Measurements from ENCODE around the gene EHBP1L1. TPM values are rescaled to one million over a fixed set of nuclear protein-coding genes. Genes with fewer than 3 reads are reported as not detected.

The EHBP1L1 gene
- total RNA-seq, 1 donor from 2014 or later = 10.1 TPM

GRCh38 chr11:65595543-65596281, 19.9 kb downstream of the EHBP1L1 start, which contains the start of gene KCNK7:
TSS of gene KCNK7 (minus strand) at chr11:65595800. CDS start at chr11:65595772, 28 bp downstream.
- Mint-ChIP-seq H3K36me3 (ENCODE audit: low read depth, unreplicated experiment) (peaks cover 4% of the 10 kb centered on the region), H3K4me3 (ENCODE audit: unreplicated experiment) (no peak within 1 kb of the TSS), H3K9me3 (ENCODE audit: unreplicated experiment) (no peaks in the 10 kb centered on the region), H3K27me3 (ENCODE audit: low read depth, unreplicated experiment) (peaks cover 4% of the 10 kb centered on the region), H3K27ac (ENCODE audit: unreplicated experiment) (no peak within 1 kb of the TSS), H3K4me1 (ENCODE audit: low read depth, unreplicated experiment) (no peaks in the 10 kb centered on the region)
- H3K36me3 ChIP-seq (ENCODE audit: insufficient read depth, low read length) = peaks cover 2% of the 10 kb centered on the region
- H3K79me2 ChIP-seq (ENCODE audit: insufficient read depth, low read length) = no peaks in the 10 kb centered on the region
- H3K27me3 ChIP-seq (ENCODE audit: insufficient read depth, low read length) = no peaks in the 10 kb centered on the region
- H3K4me2 ChIP-seq (ENCODE audit: low read length) = no peak within 1 kb of the TSS
- FAIRE-seq = no peak
- peaks cover 4% of the 10 kb centered on the region for H3K4me1 ChIP-seq (ENCODE audit: insufficient read depth, low read length)
- no peak within 1 kb of the TSS for H3K4me3 ChIP-seq (ENCODE audit: insufficient read depth, low read depth, low read length)
- no peaks in the 10 kb centered on the region for H3K9me3 ChIP-seq (ENCODE audit: insufficient read depth, low read depth, low read length)
- no peak for TF ChIP-seq CTCF (IDR thresholded peaks at IDR 0.05; ENCODE audit: insufficient read depth, low read depth, low read length)
- no peak for TF ChIP-seq EZH2 (IDR thresholded peaks at IDR 0.05; ENCODE audit: insufficient read depth, low read length)
- H4K20me1 ChIP-seq (ENCODE audit: insufficient read depth, low read length) = peaks cover 6% of the 10 kb centered on the region
- no peak within 1 kb of the TSS for H3K9ac ChIP-seq (ENCODE audit: low read length)
- no peak for DNase-seq (ENCODE audit: low read depth)
- no peak within 1 kb of the TSS for H2AFZ ChIP-seq (ENCODE audit: low read depth, low read length)
- H3K27ac ChIP-seq (ENCODE audit: low read depth, low read length) = no peak within 1 kb of the TSS

GRCh38 chr11:65596520-65596919, 20.7 kb downstream of the EHBP1L1 start:
- H3K9me3 ChIP-seq (ENCODE audit: insufficient read depth, low read depth, low read length) = no peaks in the 10 kb centered on the region
- no peak overlapping the region for H3K4me2 ChIP-seq (ENCODE audit: low read length)
- no peak overlapping the region for H3K27ac Mint-ChIP-seq (ENCODE audit: unreplicated experiment)
- no peak overlapping the region for H3K27ac ChIP-seq (ENCODE audit: low read depth, low read length)
- no peaks in the 10 kb centered on the region for H3K4me1 Mint-ChIP-seq (ENCODE audit: low read depth, unreplicated experiment)
- H3K4me3 ChIP-seq (ENCODE audit: insufficient read depth, low read depth, low read length) = no peak overlapping the region
- H3K9me3 Mint-ChIP-seq (ENCODE audit: unreplicated experiment) = no peaks in the 10 kb centered on the region
- no peaks in the 10 kb centered on the region for H3K27me3 ChIP-seq (ENCODE audit: insufficient read depth, low read length)
- DNase-seq (ENCODE audit: low read depth) = no peak
- peaks cover 2% of the 10 kb centered on the region for H3K36me3 ChIP-seq (ENCODE audit: insufficient read depth, low read length)
- H3K79me2 ChIP-seq (ENCODE audit: insufficient read depth, low read length) = no peaks in the 10 kb centered on the region
- peaks cover 7% of the 10 kb centered on the region for H4K20me1 ChIP-seq (ENCODE audit: insufficient read depth, low read length)
- H3K36me3 Mint-ChIP-seq (ENCODE audit: low read depth, unreplicated experiment) = peaks cover 10% of the 10 kb centered on the region
- no peak for FAIRE-seq
- no peak overlapping the region for H3K4me3 Mint-ChIP-seq (ENCODE audit: unreplicated experiment)
- no peak overlapping the region for H2AFZ ChIP-seq (ENCODE audit: low read depth, low read length)
- TF ChIP-seq CTCF (IDR thresholded peaks at IDR 0.05; ENCODE audit: insufficient read depth, low read depth, low read length) (no peak), EZH2 (IDR thresholded peaks at IDR 0.05; ENCODE audit: insufficient read depth, low read length) (no peak)
- H3K4me1 ChIP-seq (ENCODE audit: insufficient read depth, low read length) = peaks cover 4% of the 10 kb centered on the region
- no peak overlapping the region for H3K9ac ChIP-seq (ENCODE audit: low read length)
- peaks cover 3% of the 10 kb centered on the region for H3K27me3 Mint-ChIP-seq (ENCODE audit: low read depth, unreplicated experiment)

GRCh38 chr11:65598258-65598699, 22.4 kb downstream of the EHBP1L1 start:
- no peak for FAIRE-seq

More at GRCh38 chr11:65598258-65598699, 22.4 kb downstream of the EHBP1L1 start:
- H4K20me1 ChIP-seq (ENCODE audit: insufficient read depth, low read length) = peaks cover 6% of the 10 kb centered on the region
- TF ChIP-seq EZH2 (IDR thresholded peaks at IDR 0.05; ENCODE audit: insufficient read depth, low read length) = no peak
- no peak for TF ChIP-seq CTCF (IDR thresholded peaks at IDR 0.05; ENCODE audit: insufficient read depth, low read depth, low read length)
- no peak overlapping the region for H2AFZ ChIP-seq (ENCODE audit: low read depth, low read length)
- no peaks in the 10 kb centered on the region for H3K9me3 Mint-ChIP-seq (ENCODE audit: unreplicated experiment)
- no peaks in the 10 kb centered on the region for H3K4me1 ChIP-seq (ENCODE audit: insufficient read depth, low read length)
- no peaks in the 10 kb centered on the region for H3K9me3 ChIP-seq (ENCODE audit: insufficient read depth, low read depth, low read length)
- H3K27ac ChIP-seq (ENCODE audit: low read depth, low read length) = no peak overlapping the region
- peaks cover 2% of the 10 kb centered on the region for H3K36me3 ChIP-seq (ENCODE audit: insufficient read depth, low read length)
- no peak overlapping the region for H3K27ac Mint-ChIP-seq (ENCODE audit: unreplicated experiment)
- no peaks in the 10 kb centered on the region for H3K79me2 ChIP-seq (ENCODE audit: insufficient read depth, low read length)
- H3K9ac ChIP-seq (ENCODE audit: low read length) = no peak overlapping the region
- H3K4me3 Mint-ChIP-seq (ENCODE audit: unreplicated experiment) = no peak overlapping the region
- no peak overlapping the region for H3K4me2 ChIP-seq (ENCODE audit: low read length)
- peaks cover 10% of the 10 kb centered on the region for H3K36me3 Mint-ChIP-seq (ENCODE audit: low read depth, unreplicated experiment)
- DNase-seq (ENCODE audit: low read depth) = no peak
- H3K4me3 ChIP-seq (ENCODE audit: insufficient read depth, low read depth, low read length) = no peak overlapping the region
- peaks cover 3% of the 10 kb centered on the region for H3K27me3 Mint-ChIP-seq (ENCODE audit: low read depth, unreplicated experiment)
- H3K4me1 Mint-ChIP-seq (ENCODE audit: low read depth, unreplicated experiment) = no peaks in the 10 kb centered on the region
- no peaks in the 10 kb centered on the region for H3K27me3 ChIP-seq (ENCODE audit: insufficient read depth, low read length)
